Breast epithelium (tissue), 4 donors: ENCODE data around the gene GOLGA6B. TPM values are rescaled to one million over a fixed set of nuclear protein-coding genes. Genes with fewer than 3 reads are reported as not detected.
"Not testable (repeated sequence)": the region's sequence is repeated elsewhere in the genome, so short reads cannot be mapped to it uniquely, and the experiment has no call there.

Experiments used
- DNase-seq, 2 donors: peaks; one replicate each; pipeline ENCODE4 v3.0.0-alpha.2; 2019; ENCODE audit warnings: low spot score in 2 of 2
- H3K27ac ChIP-seq, 2 donors: fragments of 200-600 bp; sonication (generic) in 1 of 2; one replicate each; pipeline ENCODE4 v1.5.1; 2016 to 2019; ENCODE audit warnings: mild to moderate bottlenecking in 1 of 2
- H3K27me3 ChIP-seq, 2 donors: fragments of 200-600 bp; sonication (generic) in 1 of 2; one replicate each; pipeline versions ENCODE4 v1.5.1 to v1.6.0; 2017 to 2019; ENCODE audit warnings: control low read depth in 1 of 2, mild to moderate bottlenecking in 1 of 2
- H3K36me3 ChIP-seq: fragments of 200-600 bp; one replicate; pipeline ENCODE4 v1.5.1; 2019
- H3K4me1 ChIP-seq, 2 donors: fragments of 200-600 bp; sonication (generic); one replicate each; pipeline ENCODE4 v1.5.1; 2016 to 2019; ENCODE audit warnings: control low read depth in 1 of 2
- H3K4me3 ChIP-seq, 3 donors: fragments of 200-600 bp; sonication (generic); 1 replicate in 2 of 3; 2 replicates in 1 of 3; pipeline ENCODE4 v1.5.1; 2016 to 2019; ENCODE audit warnings: mild to moderate bottlenecking in 3 of 3, moderate library complexity in 2 of 3
- H3K9me3 ChIP-seq, 2 donors: fragments of 200-600 bp; sonication (generic) in 1 of 2; one replicate each; pipeline ENCODE4 v1.5.1; 2016 to 2019; ENCODE audit warnings: control low read depth in 1 of 2
- CTCF ChIP-seq, 3 donors: fragments of 450-650 bp; IDR thresholded peaks; one replicate each; pipeline ENCODE4 v1.5.1; 2016 to 2017; ENCODE audit warnings: antibody characterized with exemption in 3 of 3, mild to moderate bottlenecking in 3 of 3, moderate library complexity in 3 of 3
- POLR2A ChIP-seq: fragments of 450-650 bp; IDR thresholded peaks from one replicate; pipeline ENCODE4 v1.6.1; 2016; ENCODE audit warnings: antibody characterized with exemption, mild to moderate bottlenecking, moderate library complexity
- POLR2AphosphoS5 ChIP-seq, 3 donors: sonication (generic); formaldehyde crosslinking; IDR thresholded peaks; one replicate each; pipeline ENCODE4 v1.6.1; 2017; ENCODE audit warnings: antibody characterized with exemption in 3 of 3
- intact Hi-C: fragments of 100-400 bp; cut with DNase I; formaldehyde crosslinking; loops from one replicate; pipeline ENCODE4 v1.15.1; 2023; ENCODE audit warnings: low total_unique reads
- total RNA-seq, 3 donors: library from RNA; depleted of rRNA; stranded (reverse); fragments of >200 nt; gene quantifications; one replicate each; pipeline ENCODE4 v1.1.0, GENCODE V29; 2016

Gene GOLGA6B
- total RNA-seq, 3 donors from 2014 or later = not detected

- TF ChIP-seq CTCF (IDR thresholded peaks at IDR 0.05) = no peak
- TF ChIP-seq POLR2A = no peak
- TF ChIP-seq POLR2AphosphoS5 (IDR thresholded peaks at IDR 0.05) = no peak
- intact Hi-C loops = no loop called here
- H3K36me3 ChIP-seq = no peaks in the 10 kb centered on the region
- no peaks in the 10 kb centered on the region for H3K4me1 ChIP-seq
- H3K4me3 ChIP-seq = no peak overlapping the region
- H3K9me3 ChIP-seq = no peaks in the 10 kb centered on the region
- DNase-seq = no peak
- no peak overlapping the region for H3K27ac ChIP-seq
- H3K27me3 ChIP-seq = no peaks in the 10 kb centered on the region
These were observed 44.4 kb downstream of the GOLGA6B start for GRCh38 chr15:72698938-72699337.

- TF ChIP-seq CTCF (IDR thresholded peaks at IDR 0.05) (no peak), POLR2AphosphoS5 (IDR thresholded peaks at IDR 0.05) (no peak), POLR2A (no peak)
- Histone ChIP-seq H3K27ac (no peak overlapping the region), H3K4me1 (no peaks in the 10 kb centered on the region), H3K36me3 (no peaks in the 10 kb centered on the region), H3K9me3 (no peaks in the 10 kb centered on the region), H3K27me3 (no peaks in the 10 kb centered on the region), H3K4me3 (no peak overlapping the region)
- DNase-seq = no peak
- intact Hi-C loops = no loop called here
These were observed 45.6 kb downstream of the GOLGA6B start for GRCh38 chr15:72700076-72700475.

- H3K36me3 ChIP-seq = no peaks in the 10 kb centered on the region
- TF ChIP-seq CTCF (IDR thresholded peaks at IDR 0.05) = no peak
- TF ChIP-seq POLR2AphosphoS5 (IDR thresholded peaks at IDR 0.05) = no peak
- TF ChIP-seq POLR2A = no peak
- no peak overlapping the region for H3K4me3 ChIP-seq
- H3K27me3 ChIP-seq = no peaks in the 10 kb centered on the region
- H3K27ac ChIP-seq = no peak overlapping the region
- no peaks in the 10 kb centered on the region for H3K9me3 ChIP-seq
- intact Hi-C loops = no loop called here
- no peaks in the 10 kb centered on the region for H3K4me1 ChIP-seq
- DNase-seq = no peak
These were observed 51.8 kb downstream of the GOLGA6B start for GRCh38 chr15:72706266-72706665.

- H3K27me3 ChIP-seq, H3K36me3 ChIP-seq, H3K4me1 ChIP-seq, H3K4me3 ChIP-seq, DNase-seq, H3K9me3 ChIP-seq, H3K27ac ChIP-seq, intact Hi-C loops: not testable (repeated sequence)
These were observed 54.2 kb downstream of the GOLGA6B start for GRCh38 chr15:72708551-72709303.

Other genes starting within 250 kb of the GOLGA6B start
- 100 to 1,000 TPM in 1 of 3 donors, 10 to 100 TPM in 2; 54.1 to 106 (median 61.1) TPM for gene ARIH1, start 180.4 kb upstream of the GOLGA6B start, total RNA-seq
- gene HIGD2B, start 31.5 kb downstream of the GOLGA6B start, total RNA-seq = not detected
- gene BBS4, start 31.5 kb downstream of the GOLGA6B start, total RNA-seq = 10 to 100 TPM; 18.9 to 74.9 (median 51.1) TPM
- 10 to 100 TPM; 68.2 to 70.5 (median 69.3) TPM for gene ADPGK, start 129.1 kb downstream of the GOLGA6B start, total RNA-seq